IPS-11a (cell line): ENCODE measurements around the gene KBTBD4.

Experiments
- H3K4me3 ChIP-seq: one replicate; pipeline ENCODE4 v1.5.1; 2013; ENCODE audit warnings: low read depth, low read length, control low read depth

The KBTBD4 gene

DNA sequence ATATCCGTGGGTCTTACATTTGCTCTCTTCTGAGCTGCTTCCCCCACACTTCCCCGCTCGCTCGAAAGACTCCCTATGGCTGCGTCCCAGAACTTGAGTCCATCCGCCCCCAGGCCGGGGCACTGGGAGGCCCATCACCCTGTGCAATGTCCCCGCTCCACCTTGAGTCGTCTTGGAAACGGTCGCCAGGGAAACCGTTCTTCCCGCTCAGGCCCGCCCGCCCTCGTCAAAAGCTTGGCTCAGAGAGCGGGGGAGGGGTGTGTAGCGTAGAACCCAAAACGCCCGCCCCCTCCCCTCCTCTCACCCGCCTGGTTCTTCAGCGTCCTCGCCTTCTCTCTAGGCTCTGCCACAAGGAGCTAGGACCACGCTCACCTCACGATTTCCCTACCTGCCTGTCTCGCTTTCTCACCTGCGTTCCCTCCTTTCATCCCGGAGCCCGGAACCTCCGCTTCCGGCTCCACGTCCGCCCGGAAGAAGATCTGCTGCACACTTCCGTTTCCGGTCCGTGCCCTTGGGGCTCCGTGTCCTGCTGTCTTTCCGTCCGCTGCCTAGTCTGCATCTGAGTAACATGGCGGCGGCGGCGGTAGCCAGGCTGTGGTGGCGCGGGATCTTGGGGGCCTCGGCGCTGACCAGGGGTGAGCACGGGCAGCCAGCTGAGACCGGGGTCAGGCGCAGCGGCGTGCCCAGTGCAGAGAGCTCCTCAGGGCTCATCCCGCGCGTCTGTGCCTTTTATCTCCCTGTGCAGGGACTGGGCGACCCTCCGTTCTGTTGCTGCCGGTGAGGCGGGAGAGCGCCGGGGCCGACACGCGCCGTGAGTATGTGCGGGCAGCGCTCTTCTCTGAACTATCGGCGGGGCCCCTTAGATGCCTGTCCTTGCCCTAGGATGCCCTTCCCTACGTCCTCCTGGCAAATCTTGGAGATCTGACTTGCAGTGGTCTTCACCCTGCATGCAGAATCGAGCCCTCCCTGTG is at the start of gene KBTBD4, which contains the start of gene NDUFS3:
KBTBD4 (minus strand) TSS at position 447 of the 971 bp plus-strand sequence; CDS start at position 428, 19 bp downstream.
NDUFS3 (plus strand) TSS at position 551 of the 971 bp plus-strand sequence; CDS start at position 569, 18 bp downstream.
- H3K4me3 ChIP-seq, result peak within 1 kb of the TSS; percentile 98

DNA sequence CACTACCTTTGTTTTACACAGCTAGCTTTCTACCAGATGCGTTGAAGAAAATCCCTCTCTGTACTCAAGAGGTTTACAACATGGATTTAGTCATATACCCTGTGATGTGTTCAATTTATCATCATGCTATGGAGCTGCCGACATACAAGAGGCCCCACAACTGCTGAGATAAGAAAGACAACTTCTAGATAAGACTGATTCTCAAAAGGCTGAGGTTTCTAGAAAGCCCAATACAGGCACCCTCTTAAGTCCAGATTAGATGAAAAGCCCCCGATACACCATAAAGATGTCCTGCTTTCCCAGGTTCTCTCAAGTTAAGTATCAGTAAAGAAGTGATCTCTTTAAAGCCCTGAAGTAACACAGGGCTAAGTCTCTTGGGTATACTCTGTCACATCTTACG is 49.3 kb upstream of the KBTBD4 start:
- H3K4me3 ChIP-seq, result no peak overlapping the region

DNA sequence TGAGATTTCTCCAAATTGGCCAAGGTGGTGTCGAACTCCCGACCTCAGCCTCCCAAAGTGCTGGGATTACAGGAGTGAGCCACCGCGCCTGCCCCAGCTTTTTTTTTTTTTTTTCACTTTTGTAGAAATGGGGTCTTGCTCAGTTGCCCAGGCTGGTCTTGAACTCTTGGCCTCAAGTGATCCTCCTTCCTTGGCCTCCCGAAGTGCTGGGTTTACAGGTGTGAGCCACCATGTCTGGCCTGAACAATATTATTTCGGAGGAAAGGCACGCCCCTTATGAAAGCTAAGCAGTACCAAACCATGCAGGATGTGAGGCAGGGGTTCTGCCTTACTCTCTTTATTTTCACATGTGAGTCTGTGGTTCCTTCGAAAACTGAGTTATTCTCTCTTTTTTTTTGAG is 47.5 kb upstream of the KBTBD4 start:
- H3K4me3 ChIP-seq, result no peak overlapping the region

DNA sequence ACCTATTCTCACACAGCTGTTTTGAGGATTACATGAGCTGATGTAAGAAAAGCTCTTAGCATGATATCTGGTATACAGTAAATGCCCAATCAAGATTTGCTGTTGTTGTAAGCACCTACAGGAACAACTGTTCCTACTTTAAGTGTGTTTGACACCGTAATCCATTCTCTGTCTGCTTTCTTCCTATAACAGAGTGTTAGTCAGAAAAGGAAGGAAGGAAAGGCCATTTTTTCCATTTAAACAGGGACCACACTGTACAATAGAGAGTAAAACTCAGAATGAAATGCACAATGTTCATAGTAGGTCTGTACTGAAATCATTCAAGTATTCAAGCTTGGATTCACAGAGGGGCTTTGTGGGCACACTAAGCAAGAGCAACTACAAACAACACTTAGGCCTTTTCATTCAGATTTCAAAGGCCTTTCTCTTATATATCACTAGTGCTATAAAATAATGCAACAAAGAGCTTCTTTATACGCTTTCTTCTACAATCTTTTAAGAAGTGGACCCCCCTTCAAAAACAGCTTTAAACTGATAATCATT is 42.1 kb upstream of the KBTBD4 start:
- H3K4me3 ChIP-seq, result no peak overlapping the region

DNA sequence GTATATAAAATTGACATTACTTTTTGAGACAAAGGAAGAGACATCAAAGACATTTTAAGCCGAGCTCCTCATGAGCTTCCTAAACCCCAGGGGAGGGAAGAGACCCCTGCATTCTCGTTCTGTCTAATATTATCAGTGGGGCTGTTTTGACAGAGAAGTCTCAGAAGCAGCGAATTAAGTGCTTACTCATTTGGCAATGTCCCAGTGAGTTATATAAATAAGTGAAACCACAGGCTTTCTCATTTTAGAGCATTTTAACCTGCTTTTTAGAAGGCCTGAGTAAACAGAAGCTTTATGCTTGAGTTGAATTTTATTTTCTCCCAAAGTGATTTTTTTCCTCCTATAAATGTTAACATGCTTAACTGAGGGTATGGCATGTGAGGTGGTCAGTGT is 38.6 kb upstream of the KBTBD4 start:
- H3K4me3 ChIP-seq, result no peak overlapping the region

DNA sequence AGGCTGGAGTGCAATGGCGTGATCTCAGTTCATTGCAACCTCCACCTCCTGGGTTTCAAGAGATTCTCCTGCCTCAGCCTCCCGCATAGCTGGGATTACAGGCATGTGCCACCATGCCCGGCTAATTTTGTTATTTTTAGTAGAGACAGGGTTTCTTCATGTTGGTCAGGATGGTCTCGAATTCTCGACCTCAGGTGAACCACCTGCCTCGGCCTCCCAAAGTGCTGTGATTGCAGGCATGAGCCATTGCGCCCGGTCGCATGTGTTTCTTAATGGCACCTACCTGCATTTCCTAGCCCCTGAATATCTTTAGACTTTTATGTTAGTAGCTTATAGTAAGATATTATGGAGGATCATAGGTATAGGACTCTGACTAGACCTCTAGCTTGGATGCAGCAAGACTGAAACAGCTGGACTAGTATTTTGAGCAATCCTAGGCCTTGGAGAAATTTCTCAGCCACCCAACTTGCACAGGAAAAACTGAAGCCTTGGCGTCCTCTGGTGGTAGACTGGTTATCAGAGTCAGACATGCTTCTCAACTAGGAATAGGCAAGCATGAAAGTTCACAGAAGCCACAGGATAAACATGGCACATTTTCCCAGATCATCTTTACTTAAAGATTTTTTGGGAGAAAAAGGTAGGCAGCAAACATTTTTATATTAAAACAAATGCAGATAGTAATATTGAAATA is 38.1 kb upstream of the KBTBD4 start:
- no peak overlapping the region for H3K4me3 ChIP-seq

DNA sequence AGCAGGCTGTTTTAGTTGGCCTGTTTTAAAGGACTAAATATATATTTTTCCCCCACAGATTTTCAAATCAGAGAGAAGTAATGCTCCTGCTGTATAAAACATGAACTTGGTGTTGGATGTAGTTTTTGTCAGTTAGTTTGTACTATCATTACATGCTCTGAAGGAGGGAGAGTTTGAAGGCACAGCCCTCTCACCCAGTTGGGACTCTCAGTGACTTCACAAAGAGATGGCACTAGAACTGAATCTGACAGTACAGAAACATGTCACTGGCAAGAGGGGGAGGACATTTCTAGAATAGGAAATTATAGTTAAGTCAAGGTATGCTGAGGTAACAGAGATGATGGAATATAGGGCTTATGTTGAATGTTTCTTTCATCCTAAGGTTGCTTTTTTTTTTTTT is 36.5 kb upstream of the KBTBD4 start:
- H3K4me3 ChIP-seq, result no peak overlapping the region

DNA sequence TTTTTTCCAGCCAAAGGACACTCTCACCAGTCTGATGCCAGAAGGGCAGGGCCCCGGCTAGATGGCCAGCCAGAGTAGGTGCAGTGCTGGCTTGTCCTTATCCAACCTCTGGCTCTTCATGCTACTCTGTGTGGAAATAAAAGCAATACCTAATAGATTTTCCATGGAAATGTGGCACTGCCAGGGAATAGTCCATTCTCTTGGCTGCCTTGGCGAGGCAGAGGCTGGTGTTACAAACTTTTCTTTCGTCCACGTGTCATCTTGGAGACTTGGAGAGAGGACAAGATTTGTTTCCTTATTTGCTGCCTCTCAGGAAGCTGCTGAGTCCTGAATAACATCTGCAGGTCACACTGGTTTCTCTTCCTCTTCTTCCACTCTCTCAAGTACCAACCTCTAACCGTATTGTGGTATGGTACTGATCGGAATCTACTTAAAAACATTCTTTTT is 32.6 kb upstream of the KBTBD4 start:
- no peak overlapping the region for H3K4me3 ChIP-seq

DNA sequence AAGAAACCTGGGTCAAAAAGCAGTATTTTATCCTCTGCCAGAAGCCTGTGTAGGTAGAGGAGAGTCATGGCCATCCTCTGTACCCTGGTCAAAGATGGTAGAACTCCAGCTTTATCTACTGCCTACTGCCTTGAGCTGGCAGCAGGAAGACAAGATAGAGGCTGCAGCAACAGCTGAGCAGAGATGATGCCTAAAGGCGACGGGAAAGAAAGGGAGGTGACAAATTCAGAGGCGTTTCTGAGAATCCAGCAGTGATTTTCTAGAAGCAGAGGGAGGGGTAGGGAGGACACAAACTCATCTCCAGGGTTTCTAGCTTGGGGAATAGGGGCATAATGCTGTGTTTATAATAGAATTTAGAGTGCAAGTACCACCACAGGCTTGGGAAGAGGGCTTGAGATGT is 30.9 kb upstream of the KBTBD4 start:
- H3K4me3 ChIP-seq, result no peak overlapping the region

DNA sequence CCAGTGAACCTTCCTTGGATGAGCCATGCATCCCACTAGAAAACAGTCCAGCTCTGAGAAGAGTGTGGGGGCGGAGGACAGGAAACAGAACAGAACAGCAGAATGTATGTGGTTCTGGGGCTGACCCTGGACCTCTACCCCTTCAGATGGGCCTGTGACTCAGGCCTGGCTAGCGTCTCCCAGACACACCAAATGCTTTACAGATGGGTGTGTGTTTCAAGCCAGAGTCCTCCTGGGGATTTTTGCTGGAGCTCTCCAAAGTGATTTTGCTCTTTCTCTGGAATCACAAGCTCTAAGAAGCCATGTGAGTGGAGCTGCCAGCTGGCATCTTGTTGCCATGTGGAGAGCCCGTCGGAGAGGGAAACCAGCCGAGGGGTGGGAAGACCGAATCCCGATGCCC is 28.6 kb upstream of the KBTBD4 start:
- H3K4me3 ChIP-seq, result no peak overlapping the region

DNA sequence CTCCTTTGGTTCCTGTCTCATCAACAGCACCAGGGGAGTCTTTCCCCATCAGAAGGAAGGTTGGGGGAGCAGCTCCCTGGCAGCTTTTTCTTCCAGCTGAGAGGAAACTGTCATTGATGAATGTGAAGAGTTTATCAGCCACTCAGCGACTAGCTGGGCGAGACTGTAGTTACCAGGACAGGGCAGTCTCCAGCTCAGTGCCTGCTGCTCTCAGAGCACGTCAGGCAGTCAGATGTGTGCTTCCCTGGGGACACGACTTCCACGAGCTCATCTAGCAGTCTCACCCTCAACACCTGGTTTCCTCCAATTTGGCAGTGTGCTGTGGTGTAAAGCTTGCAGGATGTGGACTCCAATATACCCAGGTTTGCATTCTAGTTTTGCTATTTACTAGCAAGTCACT is 28.0 kb upstream of the KBTBD4 start:
- no peak overlapping the region for H3K4me3 ChIP-seq

DNA sequence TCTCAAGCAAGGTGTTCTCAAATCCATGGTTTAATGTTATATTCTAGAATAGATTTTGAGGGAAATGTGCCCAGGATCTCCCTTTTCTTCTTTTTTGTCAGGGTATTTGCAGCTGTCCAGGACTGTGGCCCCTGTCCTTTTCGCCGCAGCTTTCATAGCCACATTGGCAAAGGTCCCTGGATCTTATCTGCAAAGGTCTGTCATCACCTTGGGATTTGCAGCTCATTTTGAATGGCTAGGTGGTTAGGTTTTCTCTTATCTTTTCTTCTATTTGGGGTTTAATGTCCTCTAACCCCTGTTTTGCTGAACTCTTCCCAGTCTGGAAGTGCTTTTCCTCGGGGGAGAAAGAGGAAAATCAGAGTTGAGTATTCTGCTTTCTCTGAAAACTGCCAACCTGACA is 27.2 kb upstream of the KBTBD4 start:
- no peak overlapping the region for H3K4me3 ChIP-seq

DNA sequence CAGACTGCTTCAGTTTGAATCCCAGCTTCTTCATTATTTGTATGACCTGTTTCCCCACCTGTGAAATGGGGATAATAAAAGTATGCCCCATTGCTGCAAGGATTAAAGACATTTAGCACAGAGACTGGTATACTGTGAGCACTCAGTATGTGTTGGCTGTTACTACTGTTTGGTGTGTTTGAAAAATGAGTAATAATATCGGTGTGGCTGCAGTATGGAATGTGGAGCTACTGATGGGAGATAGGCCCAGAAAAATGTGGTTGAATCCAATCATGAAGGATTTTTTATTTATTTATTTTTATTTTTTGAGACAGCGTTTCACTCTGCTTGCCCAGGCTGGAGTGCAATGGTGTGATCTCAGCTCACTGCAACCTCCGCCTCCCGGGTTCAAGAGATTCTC is 24.5 kb upstream of the KBTBD4 start:
- H3K4me3 ChIP-seq, result no peak overlapping the region

DNA sequence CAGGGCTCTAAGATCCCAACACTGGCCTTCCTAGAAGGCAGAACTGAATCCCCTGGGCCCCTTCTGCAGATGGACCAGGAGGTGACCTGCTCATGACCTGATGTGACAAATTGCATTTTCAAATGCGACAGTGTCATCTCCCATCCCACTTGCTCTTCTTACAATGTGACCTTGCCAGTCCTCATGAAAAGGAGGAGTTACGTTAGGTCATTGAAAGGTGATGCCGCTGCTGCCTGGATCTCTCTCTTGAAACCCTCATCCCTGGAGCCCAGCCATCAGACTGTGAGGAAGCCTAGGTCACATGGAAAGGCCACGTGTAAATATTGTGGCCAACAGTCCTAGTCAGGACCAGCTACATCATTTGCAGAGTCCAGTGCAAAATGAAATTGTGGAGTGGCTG is 21.1 kb upstream of the KBTBD4 start:
- H3K4me3 ChIP-seq, result no peak overlapping the region

DNA sequence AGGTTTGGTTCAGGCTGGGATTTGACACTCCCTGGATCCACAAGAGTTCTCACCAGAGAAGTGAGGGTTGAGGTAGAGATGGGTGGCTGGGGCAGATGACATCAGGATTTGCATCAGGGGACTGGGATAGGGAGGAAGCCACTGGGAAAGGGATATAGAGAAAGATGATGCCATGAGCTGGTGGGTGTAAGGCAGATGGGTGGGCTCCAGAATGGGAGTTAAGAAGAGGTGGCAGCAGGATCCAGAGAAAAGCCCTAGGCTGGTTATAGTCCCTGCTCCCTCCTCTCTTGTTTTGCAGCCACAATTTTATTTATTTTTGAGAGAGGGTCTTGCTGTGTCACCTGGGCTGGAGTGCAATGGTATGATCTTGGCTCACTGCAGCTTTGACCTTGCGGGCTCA is 17.2 kb upstream of the KBTBD4 start:
- no peak overlapping the region for H3K4me3 ChIP-seq

DNA sequence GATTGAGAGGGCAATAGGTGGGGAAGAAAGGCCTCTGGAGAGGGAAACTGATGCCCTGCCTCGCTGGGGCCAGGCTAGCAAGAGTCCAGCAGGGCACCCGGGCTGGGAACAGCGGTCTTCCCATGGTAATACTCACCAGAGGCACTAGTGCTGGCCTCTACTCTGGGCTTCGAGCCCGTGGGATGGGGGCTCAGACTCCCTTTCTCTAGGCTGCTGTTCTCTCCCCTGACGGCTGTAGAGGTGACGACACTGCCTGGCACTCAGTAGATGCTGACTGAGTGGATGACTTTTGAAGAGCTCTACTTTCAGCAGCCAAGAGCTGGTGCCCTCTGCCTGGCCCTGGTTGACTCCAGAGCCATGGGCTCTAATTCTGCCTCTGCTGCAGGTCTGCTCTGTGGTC is 16.3 kb upstream of the KBTBD4 start:
- no peak overlapping the region for H3K4me3 ChIP-seq

DNA sequence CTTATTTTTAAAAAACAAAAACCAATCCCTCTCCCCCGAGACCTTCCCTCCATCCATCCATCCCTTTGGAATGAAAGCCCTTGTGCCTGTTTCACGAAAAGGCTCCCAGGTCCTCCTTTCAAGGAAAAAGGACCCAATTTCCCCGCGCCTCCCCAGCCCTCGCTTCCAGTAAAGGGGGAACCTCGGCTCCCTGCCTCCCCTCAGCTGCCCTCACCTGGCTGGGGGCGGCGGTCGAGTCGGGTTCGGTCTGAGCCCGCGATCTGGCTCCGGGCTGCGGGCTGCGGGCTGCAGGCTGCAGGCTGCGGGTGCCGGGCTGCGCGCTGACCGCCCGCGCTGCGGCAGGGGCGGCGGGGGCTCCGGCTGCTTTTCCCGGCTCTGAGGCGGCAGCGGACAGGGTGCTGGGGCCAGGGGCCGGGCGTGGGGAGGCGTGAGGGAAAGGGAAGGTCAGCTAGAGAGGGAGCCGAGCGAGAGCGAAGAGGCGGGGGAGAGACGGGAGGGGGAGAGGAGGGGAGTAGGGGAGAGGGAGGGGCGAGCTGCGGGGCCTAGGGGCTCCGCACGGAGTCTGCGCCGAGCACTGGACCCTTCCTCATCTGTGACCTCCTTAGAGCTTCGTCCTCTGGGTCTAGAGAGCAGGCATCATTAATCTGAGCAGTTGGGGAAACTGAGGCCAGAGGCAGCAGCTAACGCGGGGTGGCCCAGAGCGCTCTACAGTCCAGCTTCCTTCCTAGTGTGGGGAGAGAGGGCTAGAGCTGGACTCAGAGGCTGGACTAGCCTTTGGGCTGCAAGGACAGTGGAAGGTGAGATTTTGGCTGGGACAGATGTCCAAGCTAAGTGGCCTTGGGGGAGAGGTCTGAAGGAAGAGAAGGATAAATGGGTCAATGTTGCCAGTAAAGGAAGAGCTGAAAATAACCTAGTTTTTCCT is 15.4 kb upstream of the KBTBD4 start, which contains the start of gene C1QTNF4:
C1QTNF4 (minus strand) TSS at position 478 of the 922 bp plus-strand sequence. CDS start 3,601 bp downstream, outside the sequence.
- peak within 1 kb of the TSS; percentile 50 for H3K4me3 ChIP-seq

DNA sequence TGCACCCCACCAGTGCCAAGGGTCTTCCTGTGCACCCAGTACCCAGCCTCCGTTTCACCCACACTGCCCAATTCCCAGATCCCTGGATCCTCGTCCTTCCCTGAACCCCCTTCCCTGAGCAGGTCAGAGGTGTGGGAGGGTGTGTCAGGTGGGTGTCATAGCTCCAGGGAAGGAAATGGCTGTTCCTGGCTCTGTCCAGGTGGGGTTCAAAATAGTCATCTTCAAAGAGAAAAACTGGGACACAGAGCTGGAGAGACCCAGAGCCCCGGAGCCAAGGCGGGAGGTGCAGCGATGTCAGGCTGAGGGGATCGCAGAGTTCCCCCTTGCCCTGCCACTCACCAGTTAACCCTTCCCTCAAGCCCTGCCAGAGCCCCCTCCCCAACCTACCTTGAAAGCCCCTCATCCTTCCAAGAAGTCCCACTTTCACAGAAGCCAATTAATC is 14.7 kb upstream of the KBTBD4 start:
- H3K4me3 ChIP-seq, result peak overlapping the region; percentile 50

DNA sequence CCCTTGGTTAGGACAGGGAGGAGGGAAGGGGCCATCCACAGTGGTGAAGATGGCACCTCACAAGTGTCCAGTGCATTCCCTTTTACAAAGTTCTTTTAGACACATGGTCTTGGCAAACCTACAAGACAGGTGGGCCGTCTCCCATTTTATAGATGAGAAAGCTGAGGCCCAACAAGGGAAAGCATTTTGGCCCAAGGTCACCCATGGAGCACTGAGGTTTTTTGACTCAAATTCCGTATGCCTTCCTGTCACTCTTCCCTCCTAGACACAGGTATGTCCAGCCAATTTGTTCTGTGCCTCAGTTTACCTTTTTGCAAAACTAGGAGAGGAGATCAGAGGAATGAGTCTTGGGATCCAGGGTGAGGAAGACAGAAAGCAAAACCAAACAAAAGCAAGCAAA is 14.2 kb upstream of the KBTBD4 start:
- H3K4me3 ChIP-seq, result no peak overlapping the region

DNA sequence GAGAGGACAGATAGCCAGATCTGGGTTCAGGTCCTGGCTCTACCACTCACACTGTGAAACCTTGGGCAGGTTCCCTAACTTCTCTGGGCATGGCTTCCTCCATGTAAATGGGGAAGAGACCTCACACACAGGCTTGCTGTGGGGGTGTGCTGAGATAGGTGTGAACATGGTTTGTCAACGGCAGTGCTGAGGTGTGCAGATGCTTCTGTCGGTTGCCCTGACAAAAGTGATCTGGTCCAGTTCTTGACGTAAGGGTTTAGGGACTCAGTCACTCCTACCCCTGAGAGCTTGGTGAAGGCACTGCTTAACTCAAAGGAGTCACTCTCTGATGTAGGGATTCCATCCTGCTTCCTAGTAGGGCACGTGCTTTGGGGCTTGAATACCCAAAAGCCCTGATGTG is 13.5 kb upstream of the KBTBD4 start:
- H3K4me3 ChIP-seq, result no peak overlapping the region
